GM12873 (cell line): ENCODE data around the gene CSTB.

Experiments
- TF ChIP-seq, protein P1 (sequence below): IDR thresholded peaks from 2 replicates; pipeline ENCODE4 v1.5.1; 2012; ENCODE audit warnings: low read depth, mild to moderate bottlenecking, moderate library complexity, low read length, control low read depth; ENCODE audit not compliant: insufficient read depth; ENCODE audit errors: missing control alignments

The CSTB gene

DNA sequence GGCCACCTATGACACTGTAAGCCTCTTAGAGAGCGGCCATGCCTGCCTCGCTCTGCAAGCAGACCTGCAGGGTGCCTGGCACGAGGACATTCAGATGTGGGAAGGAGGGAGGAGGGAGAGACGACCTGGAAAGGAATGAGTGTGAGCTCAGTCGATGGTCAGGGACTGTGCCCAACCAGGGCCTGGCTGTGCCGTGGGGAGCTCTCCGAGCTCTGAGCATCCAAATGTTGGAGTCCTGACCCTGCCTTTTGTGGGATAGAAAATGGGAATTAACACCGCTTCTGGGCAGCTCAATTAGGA is 7.3 kb downstream of the CSTB start:
- TF ChIP-seq, protein P1, sequence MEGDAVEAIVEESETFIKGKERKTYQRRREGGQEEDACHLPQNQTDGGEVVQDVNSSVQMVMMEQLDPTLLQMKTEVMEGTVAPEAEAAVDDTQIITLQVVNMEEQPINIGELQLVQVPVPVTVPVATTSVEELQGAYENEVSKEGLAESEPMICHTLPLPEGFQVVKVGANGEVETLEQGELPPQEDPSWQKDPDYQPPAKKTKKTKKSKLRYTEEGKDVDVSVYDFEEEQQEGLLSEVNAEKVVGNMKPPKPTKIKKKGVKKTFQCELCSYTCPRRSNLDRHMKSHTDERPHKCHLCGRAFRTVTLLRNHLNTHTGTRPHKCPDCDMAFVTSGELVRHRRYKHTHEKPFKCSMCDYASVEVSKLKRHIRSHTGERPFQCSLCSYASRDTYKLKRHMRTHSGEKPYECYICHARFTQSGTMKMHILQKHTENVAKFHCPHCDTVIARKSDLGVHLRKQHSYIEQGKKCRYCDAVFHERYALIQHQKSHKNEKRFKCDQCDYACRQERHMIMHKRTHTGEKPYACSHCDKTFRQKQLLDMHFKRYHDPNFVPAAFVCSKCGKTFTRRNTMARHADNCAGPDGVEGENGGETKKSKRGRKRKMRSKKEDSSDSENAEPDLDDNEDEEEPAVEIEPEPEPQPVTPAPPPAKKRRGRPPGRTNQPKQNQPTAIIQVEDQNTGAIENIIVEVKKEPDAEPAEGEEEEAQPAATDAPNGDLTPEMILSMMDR, result no peak

DNA sequence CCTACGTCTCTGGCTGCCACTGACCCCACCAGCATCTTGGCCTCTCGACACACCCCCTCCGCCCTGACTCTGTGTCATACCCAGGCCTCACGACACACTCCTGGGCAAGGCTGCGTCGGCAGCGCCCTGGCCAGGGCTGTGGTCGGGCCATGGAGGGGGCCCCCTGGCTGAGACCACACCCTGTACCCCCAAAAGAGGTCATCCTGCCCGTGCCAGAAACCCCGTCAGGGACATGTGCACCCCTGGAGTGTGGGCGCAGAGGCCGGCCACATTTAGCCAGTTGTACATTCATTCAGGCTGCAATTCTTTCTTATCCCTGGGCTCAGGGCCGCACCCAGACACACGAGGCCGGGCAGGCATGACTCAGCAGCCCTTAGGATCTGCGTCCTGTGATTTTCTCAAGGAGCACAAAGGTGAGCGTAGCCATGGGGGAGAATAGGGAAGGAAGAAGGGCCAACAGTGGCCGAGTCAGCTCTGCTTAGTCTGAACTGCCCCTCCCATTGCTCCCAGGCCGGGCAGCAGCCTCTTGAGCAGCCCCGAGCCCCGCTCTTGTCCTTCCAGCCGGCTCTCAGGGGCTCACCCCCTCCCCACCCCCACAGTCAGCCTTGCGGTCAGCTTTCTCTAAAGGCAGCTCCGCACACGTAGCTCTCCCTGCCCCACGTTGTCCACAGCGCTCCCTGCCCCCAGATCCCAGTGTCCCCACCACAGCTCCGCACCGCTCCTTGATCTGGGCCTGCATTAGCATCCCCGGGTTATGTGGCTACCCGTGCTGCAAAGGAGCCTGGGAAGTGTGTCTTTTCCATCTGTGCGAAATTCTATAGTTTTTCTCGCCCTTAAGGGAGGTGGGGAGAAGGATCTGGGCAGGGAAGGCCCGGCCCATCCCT is 7.9 kb downstream of the CSTB start:
- TF ChIP-seq, protein P1, result no peak

DNA sequence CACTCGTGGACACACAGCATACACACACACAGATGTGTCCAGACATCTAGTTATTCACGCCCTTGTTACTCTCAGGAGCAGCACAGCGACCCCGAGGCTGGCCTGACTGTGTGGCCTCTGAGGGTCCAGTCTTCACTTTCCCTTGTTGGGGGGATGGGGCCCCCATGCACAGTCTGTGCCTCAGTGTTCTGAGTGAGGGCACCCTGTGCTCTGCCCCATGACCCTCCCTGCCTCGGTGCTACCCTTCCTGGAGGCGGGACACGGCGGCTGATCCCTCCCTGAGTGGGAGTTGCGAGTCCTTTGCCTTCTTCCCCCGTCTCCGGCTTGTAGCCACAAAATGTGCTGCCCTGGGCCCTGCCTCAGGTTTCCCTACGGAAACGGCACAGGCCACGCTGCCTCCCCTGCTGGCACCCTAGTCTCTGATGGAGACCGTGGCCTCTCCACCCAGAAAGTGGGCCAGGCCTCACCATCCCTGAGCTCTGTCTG is 8.6 kb downstream of the CSTB start:
- TF ChIP-seq, protein P1, result no peak

DNA sequence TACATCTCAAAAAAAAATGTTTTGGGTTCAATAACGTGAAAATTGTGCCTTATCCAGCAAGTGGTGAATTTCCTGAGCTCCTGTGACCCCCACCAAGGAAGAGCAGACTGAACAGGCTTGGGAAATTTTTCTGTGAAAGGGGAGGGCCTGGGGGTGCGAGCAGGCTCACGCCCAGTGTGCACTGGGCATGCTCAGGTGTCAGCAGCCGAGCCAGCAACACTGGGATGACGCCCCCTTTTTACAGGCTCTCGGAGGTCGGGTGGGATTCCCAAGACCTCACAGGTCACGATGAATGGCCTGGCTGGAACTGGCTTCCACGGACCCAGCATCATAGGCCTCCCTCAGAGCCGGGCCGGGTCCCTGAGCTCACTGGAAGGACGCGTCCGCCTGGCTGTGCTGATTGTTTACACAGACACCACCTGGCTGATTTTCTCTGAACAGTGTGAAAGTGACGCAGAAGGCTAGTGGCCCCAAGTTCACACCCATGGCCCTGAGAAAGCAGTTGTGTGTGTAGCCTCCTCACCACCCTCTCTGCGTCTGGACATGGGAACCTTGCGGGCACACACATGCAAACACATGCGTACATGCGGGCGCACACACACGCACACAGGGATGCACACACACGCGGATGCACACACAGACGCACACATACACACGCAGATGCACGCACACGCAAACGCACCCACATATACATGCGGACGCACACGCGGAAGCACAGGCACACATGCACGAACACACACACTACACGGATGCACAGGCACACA is 9.2 kb downstream of the CSTB start:
- TF ChIP-seq, protein P1, result no peak

DNA sequence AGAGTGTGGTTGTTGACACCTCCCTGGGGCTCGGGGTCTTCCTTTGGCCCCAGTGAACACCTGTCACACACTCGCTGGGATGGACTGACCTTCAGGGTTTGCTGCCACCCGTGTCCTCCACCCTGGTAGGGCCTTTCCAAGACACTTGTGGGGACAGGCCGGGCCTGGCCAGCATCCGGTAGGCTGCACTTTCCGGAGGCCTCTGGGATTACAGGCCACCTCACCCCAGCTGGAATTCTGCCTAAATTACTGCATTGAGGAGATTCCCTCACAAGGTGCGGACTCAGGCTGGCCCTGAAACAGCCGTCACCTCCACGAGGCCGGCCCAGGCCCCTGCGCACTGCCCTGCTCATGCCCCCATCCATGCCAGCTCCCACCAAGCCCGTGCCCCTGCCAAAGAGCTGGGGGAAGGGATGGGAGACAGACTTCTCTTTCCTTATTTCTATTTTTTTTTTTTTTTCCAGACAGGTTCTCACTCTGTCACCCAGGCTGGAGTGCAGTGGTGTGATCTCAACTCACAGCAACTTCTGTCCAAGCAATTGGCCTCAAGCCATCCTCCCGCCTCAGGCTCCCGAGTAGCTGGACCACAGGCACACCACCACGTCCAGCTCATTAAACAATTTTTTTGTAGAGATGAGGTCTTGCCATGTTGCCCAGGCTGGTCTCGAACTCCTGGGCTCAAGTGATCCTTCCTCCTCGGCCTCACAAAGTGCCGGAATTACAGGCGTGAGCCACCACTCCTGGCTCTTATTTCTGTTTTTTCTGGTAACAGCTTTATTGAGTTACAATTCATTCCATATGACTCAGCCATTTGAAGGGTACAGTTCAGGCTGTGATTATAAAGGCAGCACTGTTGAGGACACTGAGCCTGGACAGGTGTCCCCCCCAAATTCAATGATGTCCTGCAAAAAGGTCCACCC is 11.3 kb downstream of the CSTB start:
- TF ChIP-seq, protein P1, result no peak

DNA sequence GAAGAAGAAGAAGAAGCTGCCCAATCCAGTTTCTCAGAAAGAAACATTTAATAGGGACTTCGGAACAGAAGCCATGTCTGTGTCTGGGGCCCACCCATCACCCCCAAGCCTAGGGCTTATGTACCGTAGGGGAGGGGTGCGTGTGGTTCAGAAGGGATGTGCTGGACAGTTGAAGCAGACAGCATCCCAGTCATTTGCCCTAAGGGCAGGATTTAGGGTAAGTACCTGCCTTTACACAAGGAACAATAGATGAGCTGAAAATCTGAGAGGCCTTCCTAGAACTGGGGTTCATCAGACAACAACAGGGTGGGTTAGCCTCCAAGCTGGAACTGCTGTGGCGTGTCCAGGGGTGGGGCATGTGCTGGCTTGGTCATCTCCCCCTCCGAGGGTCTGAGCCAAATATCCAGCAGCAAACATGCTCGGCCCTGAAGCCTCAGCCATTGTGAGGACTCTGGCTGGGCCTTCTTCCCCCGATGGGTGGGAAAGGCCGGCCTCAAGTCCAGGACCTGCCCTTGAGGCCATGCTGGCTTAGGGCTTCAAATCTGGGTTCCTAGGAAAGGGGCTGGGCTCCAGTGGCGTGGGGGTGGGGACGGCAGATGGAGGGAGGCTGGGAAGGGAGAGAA is 12.1 kb downstream of the CSTB start:
- TF ChIP-seq, protein P1, result no peak
